HG03066 (cell line): ENCODE data around the gene LPAR6.
"Not testable (repeated sequence)": the region's sequence is repeated elsewhere in the genome, so short reads cannot be mapped to it uniquely, and the experiment has no call there.

Source experiments
- ATAC-seq: cut with Tn5 transposase; IDR thresholded peaks from one replicate; pipeline ENCODE4 v1.9.1; 2021; ENCODE audit warnings: low read depth; ENCODE audit not compliant: unreplicated experiment

The LPAR6 gene, protein sequence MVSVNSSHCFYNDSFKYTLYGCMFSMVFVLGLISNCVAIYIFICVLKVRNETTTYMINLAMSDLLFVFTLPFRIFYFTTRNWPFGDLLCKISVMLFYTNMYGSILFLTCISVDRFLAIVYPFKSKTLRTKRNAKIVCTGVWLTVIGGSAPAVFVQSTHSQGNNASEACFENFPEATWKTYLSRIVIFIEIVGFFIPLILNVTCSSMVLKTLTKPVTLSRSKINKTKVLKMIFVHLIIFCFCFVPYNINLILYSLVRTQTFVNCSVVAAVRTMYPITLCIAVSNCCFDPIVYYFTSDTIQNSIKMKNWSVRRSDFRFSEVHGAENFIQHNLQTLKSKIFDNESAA

DNA sequence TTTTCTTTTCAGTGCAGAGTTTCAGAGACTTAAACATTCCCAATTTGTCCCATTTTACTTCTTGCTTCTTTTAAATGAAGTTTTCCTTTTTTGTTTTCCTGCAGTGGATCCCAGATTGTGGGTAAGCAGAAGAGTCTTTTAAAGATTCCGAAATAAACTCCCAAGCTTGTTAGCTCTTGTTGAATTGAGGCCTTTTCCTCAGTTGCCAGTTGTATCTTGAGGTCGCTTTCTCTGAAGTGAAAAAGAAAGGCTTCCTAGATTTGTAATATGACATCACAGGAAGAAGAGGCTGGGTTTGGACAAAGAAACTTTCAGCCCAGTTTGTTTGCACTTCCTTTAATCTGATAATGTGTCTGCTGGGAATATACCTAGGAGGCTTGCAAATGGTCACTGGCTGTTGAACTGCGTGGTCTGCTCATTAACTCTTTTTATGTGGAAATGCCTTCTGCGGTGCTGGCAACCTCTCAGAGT lies at the start of gene LPAR6:
Gene LPAR6 (minus strand): TSS at position 233 of the 471 bp plus-strand sequence. CDS start 690 bp downstream, outside the sequence.
- no peak for ATAC-seq

DNA sequence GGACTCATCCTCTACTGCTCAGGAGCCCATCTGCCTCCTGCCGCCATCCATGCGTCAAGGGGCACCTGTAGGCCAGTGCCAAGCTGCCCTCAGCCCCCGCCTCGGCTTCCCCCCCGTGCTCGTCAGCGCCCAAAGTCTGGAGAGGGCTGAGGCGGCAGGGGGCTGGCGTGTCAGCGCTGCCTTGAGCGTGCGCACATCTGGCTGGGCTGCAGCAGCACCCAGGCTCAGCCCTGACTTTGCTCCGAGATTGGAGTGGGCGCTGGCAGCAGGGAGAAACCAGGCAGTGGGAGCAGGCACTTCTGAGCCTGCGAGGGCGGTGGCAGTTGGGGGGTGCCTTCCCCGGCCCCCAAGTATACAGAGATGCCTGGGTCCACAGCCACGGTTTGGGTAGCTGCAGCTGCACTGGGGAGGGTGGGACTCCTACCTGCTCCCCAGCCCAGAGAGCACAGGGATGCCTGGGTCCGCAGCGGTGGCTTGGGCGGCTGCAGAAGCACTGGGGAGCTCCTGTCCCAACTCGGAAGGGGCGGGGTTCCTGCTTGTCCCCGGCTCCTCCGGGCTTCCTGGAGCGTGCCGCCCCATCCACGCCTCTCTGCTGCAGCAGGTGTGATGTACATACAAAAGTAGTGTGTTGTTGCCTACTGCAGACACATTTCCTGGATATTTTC lies 44.8 kb upstream of the LPAR6 start:
- ATAC-seq, result no peak

DNA sequence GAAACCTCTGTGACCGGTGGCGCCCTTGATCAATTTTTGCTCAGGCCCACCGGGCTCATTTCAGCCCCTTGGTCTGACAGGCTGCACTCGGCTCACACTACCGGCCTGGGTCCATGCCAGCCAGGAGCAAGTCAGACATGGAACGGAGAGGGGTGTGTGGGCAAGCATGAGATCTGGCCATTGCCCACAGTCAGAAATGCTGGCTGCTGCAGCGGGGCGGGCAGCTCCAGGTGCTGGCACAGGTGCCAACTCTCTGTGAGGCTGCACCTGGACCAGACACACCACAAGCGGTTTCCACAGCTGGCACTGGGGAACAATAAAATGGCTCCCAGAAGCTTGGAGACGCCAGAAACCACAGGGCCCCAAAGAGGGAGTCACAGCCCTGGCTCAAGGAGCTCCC lies 43.6 kb upstream of the LPAR6 start:
- ATAC-seq, result no peak

DNA sequence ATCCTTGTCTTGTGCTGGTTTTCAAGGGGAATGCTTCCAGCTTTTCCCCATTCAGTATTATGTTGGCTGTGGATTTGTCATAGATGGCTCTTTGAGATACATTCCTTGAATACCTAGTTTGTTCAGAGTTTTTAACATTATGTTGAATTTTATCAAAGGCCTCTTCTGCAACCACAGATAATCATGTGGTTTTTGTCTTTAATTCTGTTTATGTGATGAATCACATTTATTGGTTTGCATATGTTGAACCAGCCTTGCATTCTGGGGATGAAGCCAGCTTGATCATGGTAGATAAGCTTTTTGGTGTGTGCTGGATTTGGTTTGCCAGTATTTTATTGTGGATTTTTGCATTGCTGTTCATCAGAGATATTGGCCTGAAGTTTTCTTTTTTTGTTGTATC lies 38.3 kb upstream of the LPAR6 start:
- ATAC-seq, result not testable (repeated sequence)

DNA sequence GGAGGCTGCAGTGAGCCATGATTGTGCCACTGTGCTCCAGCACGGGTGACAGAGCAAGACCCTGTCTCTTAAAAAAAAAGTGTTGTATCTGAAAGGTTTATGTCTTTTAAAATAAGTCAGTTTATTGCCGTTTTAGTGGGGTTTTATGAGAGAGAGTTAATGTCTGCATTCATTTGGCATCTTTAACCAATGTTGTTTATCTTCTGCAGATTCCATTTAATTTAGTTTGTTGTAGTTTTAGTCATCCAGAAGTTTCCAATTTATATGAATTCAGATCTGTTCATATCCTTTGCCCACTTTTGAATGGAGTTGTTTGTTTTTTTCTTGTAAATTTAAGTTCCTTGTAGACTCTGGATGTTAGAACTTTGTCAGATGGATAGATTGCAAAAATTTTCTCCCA lies 36.7 kb upstream of the LPAR6 start:
- ATAC-seq, result no peak

DNA sequence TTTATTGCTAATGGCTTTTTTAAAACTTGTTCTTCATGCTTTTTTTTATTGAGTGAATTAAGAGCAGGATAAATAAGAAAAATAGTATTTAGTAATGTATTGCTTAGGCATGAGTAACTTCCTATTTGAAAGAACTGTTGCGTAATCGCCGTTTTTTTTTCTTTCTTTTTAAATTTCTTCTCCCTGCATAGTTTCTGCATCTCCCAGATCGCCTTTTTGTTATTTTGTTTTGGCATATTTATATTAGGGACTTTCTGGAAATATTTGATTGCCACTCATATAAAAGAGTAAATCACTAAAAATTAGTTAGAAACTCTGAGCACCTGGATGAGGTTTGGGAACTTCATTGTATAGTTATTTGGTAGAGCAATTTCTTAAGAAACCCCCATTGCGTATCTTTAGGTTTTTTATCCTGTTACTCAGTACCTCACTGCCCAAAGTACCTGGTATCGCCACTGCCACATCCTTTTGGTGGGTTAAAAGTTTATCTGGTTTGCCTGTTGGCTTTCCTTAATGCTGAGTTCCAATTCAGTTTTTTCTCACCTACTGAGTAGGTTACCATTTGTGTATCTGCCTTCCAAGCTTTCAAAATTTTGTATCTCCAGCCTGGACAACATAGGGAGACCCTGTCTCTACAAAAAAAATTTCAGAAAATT lies 36.2 kb upstream of the LPAR6 start:
- no peak for ATAC-seq

DNA sequence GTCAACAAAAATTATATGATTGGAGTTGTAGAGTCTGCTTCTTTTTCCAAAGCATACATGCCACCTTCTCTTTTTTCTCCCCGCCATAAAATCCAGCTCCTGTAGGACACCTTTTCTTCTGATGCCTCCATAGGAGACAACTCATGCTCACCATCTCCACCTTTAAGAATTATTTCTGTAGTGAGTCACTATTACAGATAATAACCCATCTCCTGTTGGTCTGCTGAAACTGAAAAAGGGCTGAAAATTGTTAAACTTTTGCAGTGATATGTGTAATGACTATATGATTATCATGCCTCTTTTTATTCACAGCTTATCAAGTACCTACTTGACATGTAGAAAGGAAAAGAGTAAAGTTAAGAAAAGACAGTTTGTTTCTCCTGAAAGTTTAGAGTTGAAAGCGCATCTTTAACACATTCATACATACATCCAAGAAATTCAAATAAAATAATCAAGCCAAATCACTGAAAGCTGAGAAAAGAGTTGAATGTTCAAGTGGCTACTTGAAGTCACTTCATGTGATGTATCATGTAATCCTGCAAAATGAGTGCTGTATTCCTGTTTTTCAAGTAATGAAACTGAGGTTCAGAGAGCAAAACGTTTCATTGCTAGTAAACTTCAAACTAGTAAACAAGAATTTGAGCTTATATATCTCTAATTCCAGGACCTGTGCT lies 35.5 kb upstream of the LPAR6 start:
- ATAC-seq, result no peak

DNA sequence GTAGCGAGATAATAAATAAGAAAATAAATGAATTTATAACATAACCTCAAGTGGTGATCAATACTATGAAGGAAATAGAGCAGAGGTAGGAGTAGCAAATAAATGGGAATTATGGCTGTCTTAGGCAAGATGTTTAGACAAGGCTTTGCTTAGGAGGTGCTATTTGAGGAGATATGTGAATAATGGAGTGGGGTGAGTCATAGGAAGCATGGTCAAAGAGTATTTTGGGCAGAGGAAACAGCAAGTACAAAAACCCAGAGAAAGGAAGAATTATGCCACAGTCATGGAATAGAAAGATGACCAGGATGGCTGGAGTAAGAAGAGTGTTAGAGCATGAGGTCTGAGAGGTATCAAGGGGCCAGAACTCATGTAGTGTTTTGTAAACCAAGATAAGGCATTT lies 33.6 kb upstream of the LPAR6 start:
- ATAC-seq, result no peak

DNA sequence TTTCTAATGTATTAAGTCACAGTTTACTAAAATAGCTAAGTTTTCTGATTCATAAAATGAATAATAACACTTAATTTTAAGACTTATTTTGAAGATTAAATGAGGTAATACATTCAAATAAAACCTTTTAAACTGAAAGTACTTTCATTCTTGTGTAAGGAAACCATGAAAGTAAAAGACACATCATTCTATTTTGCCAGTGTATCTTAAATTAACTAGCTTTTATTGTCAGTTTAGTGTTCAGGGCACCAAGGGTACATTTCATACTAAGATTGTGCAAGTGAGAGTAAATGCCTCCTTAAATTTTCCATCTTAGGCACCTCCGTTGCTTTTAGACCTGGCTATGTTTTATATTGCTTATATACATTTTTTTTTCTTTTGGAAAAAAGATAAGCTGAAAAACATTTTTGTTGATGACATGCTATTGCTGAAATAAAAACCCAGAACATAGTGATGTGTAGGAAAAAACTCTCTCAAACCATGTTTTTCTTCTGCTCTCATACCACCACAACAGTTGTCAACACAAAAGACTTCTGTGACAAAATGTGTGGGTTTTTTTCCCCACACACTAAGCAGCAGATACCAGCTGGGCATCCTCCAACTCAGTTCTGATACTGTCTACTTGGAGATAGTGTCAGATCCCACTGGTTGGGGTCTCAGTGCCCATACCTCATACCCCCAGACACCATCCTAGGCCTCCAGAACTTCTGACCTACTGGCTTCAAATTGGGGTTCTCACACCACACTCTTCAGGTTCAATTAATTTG lies 30.7 kb upstream of the LPAR6 start:
- ATAC-seq, result no peak

DNA sequence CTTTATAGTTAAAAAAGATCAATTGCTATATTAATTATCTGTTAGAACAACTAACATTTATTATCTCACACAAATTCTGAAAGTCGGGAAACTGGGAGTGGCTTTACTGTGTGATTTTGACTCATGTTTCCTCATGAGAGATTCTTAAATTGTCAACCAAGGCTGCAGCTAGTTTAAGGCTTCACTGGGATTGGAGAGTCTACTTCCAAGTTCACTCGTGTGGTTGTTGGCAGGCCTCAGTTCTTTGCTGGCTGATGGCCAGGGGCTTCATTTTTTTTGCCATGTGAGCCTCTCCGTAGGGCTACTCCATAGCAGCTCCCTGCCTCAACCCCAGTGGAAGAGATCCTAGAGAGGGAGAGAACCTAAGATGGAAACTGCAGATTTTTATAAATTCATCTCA lies 24.5 kb upstream of the LPAR6 start:
- ATAC-seq, result no peak

DNA sequence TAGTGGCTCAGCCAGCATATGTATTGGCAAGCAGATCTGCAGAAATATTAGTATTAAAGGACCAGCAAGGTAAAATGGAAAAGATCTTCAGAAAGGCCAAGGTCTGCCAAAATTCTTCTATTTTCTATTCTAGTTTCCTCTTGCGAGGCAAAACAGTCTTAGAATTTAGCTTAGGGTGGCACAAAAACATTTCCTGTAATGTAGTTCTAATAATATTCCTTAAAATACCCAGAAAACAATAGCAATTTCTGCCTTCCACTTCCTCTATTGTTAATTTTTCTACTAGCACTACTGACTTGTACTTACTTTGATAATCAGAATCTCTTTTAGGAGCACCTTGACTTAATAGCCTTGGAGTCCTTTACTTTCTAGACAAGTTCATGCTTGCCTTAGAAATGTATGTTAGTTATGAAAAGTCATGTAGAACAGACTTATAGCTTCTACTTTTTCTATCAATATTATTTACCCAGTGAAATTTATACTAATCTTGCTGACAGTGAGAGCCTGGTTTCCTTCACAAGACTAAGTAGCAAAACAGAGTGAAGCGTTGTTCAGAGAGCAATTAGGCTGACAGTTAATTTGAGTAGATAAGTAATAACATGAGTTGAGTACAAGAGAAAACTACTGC lies 23.9 kb upstream of the LPAR6 start:
- ATAC-seq, result no peak

DNA sequence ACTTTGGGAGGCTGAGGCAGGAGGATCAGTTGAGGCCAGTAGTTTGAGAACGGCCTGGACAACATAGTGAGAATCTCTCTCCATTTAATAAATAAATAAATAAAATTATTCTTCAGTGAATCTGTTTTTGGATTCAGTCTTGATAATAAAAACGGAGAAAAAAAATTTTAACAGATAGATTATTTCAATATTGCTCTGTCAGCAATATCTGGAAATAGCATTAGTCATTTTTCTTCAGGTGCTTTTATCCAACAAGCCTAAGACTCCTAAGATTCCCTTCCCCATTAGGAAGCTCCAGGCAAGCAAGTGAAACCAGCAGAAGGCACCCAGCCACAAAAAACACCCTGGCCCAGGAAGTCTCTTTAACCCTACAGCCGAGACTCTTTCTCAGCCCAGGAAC lies 21.3 kb upstream of the LPAR6 start:
- no peak for ATAC-seq

DNA sequence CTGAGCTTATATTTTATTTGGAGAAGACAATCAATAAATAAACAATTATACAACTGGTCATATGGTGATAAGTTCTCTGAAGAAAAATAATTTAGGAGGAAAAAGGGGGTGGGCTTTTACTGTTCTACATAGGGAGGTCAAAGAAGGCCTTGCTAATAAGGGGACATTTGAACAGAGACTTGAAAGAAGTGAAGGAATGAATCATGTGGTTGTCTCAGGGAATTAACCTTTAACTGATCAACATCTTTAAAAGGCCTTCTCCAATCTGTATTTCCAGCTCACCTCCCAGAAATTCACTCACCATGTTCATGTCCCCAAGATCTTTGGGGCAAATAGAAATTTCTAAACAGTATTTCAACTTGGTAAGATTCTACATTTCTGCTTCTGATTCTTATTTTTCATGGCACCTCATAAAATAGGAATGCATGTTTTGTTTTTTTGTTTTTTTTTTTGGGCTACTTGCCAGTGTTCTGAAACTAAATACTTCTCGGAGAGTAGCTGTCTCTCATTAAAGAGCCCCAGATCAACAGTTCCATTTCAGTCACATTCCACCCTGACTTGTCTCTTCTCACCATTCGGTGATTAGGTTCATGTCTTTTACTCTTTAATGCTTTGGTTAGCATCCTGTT lies 19.2 kb upstream of the LPAR6 start:
- ATAC-seq, result no peak

DNA sequence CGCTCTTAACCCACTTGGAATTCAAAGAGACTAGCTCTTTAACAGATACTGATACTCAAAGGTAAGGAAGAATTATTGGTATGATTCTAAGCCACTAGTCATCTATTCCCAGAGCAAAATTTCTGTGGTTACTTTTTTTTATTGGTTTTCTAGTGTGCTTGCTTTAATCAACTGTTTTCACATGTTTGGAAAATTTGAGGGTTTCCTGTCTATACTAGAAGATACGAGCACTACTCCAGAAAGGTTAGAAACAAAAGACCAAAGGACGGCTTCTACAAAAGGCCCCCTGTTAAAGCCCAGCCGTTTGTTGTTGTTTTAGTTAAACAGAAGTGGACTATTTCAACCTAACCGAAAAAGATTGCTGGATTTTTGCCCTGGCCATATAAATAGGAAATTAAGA lies 18.5 kb upstream of the LPAR6 start:
- no peak for ATAC-seq

DNA sequence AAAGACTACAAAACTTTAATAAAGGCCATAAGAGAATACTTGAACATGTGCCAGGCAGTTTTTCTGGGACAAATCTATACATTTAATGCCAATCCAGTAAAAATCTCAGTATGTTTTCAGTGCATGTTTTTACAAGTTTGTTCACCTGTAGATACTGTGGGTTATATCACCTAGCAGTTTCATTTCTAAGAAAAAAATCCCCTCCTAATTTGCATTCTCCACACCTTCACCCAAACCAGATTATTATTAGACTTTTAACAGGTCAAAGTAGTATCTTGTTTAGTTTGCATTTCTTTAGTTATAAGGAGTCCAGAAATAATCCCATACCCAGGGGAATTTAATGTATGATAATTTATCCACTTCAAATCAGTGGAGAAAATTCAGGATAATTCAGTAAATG lies 17.0 kb upstream of the LPAR6 start:
- peak; percentile 67 for ATAC-seq

DNA sequence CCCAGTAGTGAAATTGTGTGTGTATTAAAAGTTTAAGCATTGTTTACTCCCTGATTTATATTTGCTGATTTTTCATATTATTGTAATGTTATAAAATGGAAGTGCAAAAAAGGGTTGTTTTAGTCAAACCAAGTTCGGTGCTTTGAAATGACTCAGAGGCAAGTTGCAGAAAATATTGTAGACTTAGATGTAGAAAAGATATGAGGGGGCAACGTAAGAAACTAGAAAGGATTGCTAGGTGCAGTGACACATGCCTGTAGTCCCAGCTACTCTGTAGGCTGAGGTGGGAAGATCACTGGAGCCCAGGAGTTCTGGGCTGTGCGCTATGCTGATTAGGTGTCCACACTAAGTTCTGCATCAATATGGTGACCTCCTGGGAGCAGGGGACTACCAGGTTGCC lies 16.1 kb upstream of the LPAR6 start:
- no peak for ATAC-seq

DNA sequence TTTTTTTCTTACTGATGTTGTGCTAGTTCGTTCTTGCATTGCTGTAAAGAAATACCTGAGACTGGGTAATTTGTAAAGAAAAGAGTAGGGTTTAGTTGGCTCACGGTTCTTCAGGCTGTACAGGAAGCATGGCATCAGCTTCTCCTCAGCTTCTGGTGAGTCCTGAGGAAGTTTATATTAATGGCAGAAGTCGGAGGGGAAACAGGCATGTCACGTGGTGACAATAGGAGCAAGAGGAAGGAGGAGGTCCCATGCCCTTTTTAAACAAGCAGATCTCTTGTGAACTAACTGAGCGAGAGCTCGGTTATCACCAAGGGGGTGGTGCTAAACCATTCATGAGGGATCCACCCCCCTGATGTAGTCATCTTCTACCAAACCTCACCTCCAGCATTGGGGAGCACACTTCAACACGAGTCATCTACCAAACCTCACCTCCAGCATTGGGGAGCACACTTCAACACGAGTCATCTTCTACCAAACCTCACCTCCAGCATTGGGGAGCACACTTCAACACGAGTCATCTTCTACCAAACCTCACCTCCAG lies 13.9 kb upstream of the LPAR6 start:
- ATAC-seq, result not testable (repeated sequence)

DNA sequence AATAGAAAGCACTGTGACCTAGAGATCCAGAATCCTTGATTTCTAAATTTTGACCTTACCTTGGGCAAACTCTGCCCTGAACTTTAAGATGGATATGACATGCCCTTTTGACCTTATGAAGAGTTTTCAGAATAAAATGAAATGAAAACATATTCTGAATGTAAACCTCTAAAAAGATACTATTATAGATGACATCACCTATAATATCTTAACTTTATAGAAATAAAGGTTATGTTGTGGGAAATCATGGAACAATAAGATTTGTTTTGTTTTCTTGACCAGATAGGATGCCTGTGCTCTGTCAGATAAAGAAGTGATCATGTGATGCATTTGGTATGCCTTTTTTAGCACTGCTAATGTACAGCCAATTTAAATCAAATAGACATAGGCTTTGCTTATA lies 13.1 kb upstream of the LPAR6 start:
- ATAC-seq, result no peak

DNA sequence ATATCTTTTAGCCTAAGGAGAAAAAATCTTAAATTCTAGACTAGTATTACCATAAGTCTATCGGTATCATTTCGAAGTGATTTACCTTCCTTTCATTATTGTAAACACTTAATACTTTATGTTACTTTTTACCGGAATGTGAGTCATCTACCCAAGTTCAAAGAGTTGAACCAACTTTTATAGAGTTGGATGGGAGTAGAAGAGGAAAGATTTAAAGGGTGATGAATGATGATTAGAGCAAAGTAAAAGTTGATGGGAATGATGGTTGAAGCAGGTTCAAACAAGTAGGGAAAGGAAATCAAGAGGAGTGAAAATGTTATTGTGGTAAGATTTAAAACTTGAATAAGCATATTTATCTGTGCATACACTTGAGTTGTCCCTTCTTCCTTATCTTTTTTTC lies 11.3 kb upstream of the LPAR6 start:
- no peak for ATAC-seq
